ENCODE data around the gene LOXL1. TPM values are rescaled to one million over a fixed set of nuclear protein-coding genes. Genes with fewer than 3 reads are reported as not detected.

The LOXL1 gene
- total and polyA plus RNA-seq, 3 donors from 2014 or later: 13.9 to 56.8 (median 14.9) TPM

DNA sequence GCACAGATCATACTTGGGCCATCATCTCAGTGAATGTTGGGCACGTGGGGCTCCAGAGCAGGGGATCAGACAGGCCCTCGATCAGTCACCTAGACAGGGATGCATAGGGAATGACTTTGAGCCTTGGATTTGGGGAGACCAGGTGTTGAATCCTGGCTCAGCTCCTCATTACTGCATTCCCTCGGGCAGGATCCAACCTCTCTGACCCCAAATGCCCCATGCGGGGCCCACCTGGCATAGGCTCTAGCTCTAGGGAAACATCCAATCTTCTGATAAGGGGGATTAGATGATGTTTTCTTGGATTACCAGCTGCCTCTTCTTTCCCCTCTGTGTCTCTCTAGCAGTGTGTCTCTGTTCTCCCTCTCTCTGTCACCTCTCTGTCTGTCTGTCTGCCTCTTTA lies 22.7 kb downstream of the LOXL1 start:
- no peak for TF ChIP-seq POLR2A (IDR thresholded peaks at IDR 0.05)
- TF ChIP-seq, protein P1, sequence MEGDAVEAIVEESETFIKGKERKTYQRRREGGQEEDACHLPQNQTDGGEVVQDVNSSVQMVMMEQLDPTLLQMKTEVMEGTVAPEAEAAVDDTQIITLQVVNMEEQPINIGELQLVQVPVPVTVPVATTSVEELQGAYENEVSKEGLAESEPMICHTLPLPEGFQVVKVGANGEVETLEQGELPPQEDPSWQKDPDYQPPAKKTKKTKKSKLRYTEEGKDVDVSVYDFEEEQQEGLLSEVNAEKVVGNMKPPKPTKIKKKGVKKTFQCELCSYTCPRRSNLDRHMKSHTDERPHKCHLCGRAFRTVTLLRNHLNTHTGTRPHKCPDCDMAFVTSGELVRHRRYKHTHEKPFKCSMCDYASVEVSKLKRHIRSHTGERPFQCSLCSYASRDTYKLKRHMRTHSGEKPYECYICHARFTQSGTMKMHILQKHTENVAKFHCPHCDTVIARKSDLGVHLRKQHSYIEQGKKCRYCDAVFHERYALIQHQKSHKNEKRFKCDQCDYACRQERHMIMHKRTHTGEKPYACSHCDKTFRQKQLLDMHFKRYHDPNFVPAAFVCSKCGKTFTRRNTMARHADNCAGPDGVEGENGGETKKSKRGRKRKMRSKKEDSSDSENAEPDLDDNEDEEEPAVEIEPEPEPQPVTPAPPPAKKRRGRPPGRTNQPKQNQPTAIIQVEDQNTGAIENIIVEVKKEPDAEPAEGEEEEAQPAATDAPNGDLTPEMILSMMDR (IDR thresholded peaks at IDR 0.05): no peak
- DNase-seq: no peak
- no peaks in the 10 kb centered on the region for H3K36me3 ChIP-seq (ENCODE audit: low read depth, missing control alignments)
- H3K27me3 ChIP-seq: no peaks in the 10 kb centered on the region
- H3K27ac ChIP-seq: no peak overlapping the region
- intact Hi-C loops (cut with DNase I; ENCODE audit: low total_unique reads): no loop called here
- H3K9me3 ChIP-seq: no peaks in the 10 kb centered on the region
- peaks cover 24% of the 10 kb centered on the region for H3K4me1 ChIP-seq
- no peak overlapping the region for H3K4me3 ChIP-seq
- 74 to 77% methylated on average over 4 of the region's 4 CpGs for WGBS, 2 donors

DNA sequence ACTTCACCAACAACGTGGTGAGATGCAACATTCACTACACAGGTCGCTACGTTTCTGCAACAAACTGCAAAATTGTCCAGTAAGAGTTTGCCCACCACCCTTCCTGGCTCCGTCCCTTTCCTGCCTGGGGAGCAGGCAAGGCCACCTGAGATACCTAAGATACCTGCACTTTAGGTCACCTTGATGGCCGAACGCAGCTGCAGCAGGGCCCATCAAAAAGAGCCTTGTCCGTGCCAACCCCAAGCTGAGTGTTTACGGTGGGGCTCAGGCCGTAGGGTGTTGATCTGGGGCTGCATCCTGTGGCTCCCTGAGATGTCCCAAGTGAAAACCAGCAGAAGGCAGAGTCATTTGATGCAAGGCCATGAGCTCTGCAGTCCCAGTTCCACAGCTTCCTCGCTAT lies 23.2 kb downstream of the LOXL1 start:
- peaks cover 24% of the 10 kb centered on the region for H3K4me1 ChIP-seq
- WGBS, 2 donors: 90 to 98% methylated on average over 7 to 10 of the region's 10 CpGs
- H3K27ac ChIP-seq: no peak overlapping the region
- intact Hi-C loops (cut with DNase I; ENCODE audit: low total_unique reads): no loop called here
- H3K9me3 ChIP-seq: no peaks in the 10 kb centered on the region
- DNase-seq: no peak
- no peaks in the 10 kb centered on the region for H3K27me3 ChIP-seq
- no peak overlapping the region for H3K4me3 ChIP-seq
- TF ChIP-seq, protein P1 (IDR thresholded peaks at IDR 0.05): no peak
- TF ChIP-seq POLR2A (IDR thresholded peaks at IDR 0.05): no peak
- no peaks in the 10 kb centered on the region for H3K36me3 ChIP-seq (ENCODE audit: low read depth, missing control alignments)

DNA sequence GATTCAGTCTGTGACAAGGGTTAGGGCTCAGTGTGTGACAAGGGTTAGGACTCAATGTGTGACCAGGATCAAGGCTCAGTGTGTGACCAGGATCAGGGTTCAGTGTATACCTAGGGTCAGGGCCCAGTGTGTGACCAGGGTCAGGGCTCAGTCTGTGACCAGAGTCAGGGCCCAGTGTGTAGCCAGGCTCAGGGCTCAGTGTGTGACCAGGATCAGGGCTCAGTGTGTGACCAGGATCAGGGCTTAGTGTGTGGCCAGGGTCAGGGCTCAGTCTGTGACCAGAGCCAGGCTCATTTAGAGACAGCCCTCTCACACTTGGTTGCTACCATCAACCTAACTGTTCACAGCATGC lies 24.2 kb downstream of the LOXL1 start:
- Histone ChIP-seq H3K4me1 (peaks cover 20% of the 10 kb centered on the region), H3K9me3 (no peaks in the 10 kb centered on the region), H3K36me3 (ENCODE audit: low read depth, missing control alignments) (no peaks in the 10 kb centered on the region), H3K27me3 (no peaks in the 10 kb centered on the region), H3K27ac (peak overlapping the region; percentile 21 to 96), H3K4me3 (no peak overlapping the region)
- TF ChIP-seq, protein P1 (IDR thresholded peaks at IDR 0.05): no peak
- TF ChIP-seq POLR2A (IDR thresholded peaks at IDR 0.05): no peak
- DNase-seq: no peak
- intact Hi-C loops (cut with DNase I; ENCODE audit: low total_unique reads): no loop called here

DNA sequence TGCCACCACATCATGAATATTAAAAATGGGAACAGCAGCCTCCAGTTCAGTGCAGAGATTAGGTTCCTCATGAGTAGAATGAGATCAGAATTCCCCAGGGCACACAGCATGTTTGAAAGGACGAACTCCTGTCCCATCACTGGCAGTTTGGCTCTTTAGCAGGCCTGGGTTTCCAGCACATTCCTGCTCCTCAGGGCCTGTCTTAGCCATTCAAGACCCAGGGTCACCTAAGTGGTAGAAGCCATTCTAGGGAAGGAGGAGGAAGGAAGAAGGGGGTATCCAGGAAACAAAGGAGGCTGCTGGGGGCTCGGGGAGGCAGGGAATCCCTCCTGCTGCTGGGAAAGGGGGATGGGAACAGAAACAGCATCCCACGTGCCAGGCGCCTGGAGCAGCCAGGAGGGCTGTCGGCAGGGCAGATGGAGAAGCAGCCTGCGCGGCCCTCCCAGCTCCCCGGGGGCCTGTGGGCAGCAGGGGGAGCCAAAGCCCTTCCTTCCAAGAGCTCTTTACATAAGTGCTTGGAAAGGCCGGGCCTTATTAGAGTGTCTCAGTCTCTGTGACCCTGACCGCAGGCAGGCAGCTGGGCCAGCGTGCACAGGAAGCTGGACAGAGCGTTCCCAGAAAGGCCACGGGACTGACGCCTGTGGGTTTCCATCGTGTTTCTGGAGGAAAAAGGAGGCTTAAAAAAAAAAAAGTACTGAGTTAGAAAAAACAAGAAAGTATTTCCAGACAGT lies 24.7 kb downstream of the LOXL1 start:
- no peaks in the 10 kb centered on the region for H3K27me3 ChIP-seq
- H3K4me1 ChIP-seq: peaks cover 20% of the 10 kb centered on the region
- DNase-seq: peak; percentile 96
- H3K27ac ChIP-seq: peak overlapping the region; percentile 85 to 96
- no peak for TF ChIP-seq POLR2A (IDR thresholded peaks at IDR 0.05)
- TF ChIP-seq, protein P1 (IDR thresholded peaks at IDR 0.05): peak; percentile 68 to 76 (median 71)
- H3K36me3 ChIP-seq (ENCODE audit: low read depth, missing control alignments): no peaks in the 10 kb centered on the region
- H3K9me3 ChIP-seq: no peaks in the 10 kb centered on the region
- intact Hi-C loops (cut with DNase I; ENCODE audit: low total_unique reads): no loop called here
- 20 to 27% methylated on average over 12 to 15 of the region's 15 CpGs for WGBS, 2 donors
- H3K4me3 ChIP-seq: no peak overlapping the region

DNA sequence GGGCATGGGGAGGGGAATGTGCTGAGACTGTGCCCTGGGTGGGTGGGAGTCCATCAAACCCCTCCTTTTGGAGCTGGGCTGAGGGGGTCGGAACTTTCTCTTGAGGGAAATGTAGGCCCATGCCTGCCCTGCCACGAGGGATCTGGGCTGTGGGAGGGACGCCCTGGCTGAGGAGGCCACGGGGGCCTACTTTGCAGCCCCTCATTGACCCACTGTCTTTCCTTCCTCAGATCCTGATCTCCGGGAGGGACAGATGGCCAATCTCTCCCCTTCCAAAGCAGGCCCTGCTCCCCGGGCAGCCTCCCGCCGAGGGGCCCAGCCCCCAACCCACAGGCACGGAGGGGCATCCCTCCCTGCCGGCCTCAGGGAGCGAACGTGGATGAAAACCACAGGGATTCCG lies 25.3 kb downstream of the LOXL1 start:
- Histone ChIP-seq H3K27ac (peak overlapping the region; percentile 85 to 96), H3K4me1 (peaks cover 20% of the 10 kb centered on the region), H3K9me3 (no peaks in the 10 kb centered on the region), H3K4me3 (no peak overlapping the region), H3K27me3 (no peaks in the 10 kb centered on the region), H3K36me3 (ENCODE audit: low read depth, missing control alignments) (no peaks in the 10 kb centered on the region)
- WGBS, 2 donors: 49 to 55% methylated on average over 9 to 13 of the region's 13 CpGs
- TF ChIP-seq POLR2A (IDR thresholded peaks at IDR 0.05): no peak
- TF ChIP-seq, protein P1 (IDR thresholded peaks at IDR 0.05): no peak
- no peak for DNase-seq
- intact Hi-C loops (cut with DNase I; ENCODE audit: low total_unique reads): no loop called here

Data from testis (tissue), 3 donors.